Uterus (tissue), 4 donors: ENCODE data around the gene TRAF6. TPM values are rescaled to one million over a fixed set of nuclear protein-coding genes. Genes with fewer than 3 reads are reported as not detected.

Experiments
- DNase-seq, 2 donors: peaks; one replicate each; pipeline ENCODE4 v3.0.0-alpha.2; 2019 to 2020
- H3K27ac ChIP-seq, 2 donors: fragments of 200-600 bp; sonication (generic); 1 replicate in 1 of 2; 2 replicates in 1 of 2; pipeline ENCODE4 v1.5.1; 2016 to 2018
- H3K27me3 ChIP-seq, 2 donors: fragments of 200-600 bp; sonication (generic); one replicate each; pipeline ENCODE4 v1.5.1; 2018 to 2019; ENCODE audit warnings: control low read depth in 1 of 2
- H3K36me3 ChIP-seq, 2 donors: fragments of 200-600 bp; sonication (generic); one replicate each; pipeline ENCODE4 v1.5.1; 2019; ENCODE audit warnings: control low read depth in 1 of 2
- H3K4me1 ChIP-seq, 2 donors: fragments of 200-600 bp; sonication (generic); one replicate each; pipeline ENCODE4 v1.5.1; 2018 to 2019; ENCODE audit warnings: control low read depth in 1 of 2
- H3K4me3 ChIP-seq, 2 donors: fragments of 200-600 bp; sonication (generic); 1 replicate in 1 of 2; 2 replicates in 1 of 2; pipeline ENCODE4 v1.5.1; 2018 to 2019; ENCODE audit warnings: mild to moderate bottlenecking in 1 of 2
- H3K9me3 ChIP-seq, 2 donors: fragments of 200-600 bp; sonication (generic); one replicate each; pipeline ENCODE4 v1.5.1; 2019; ENCODE audit warnings: control low read depth in 1 of 2
- CTCF ChIP-seq, 4 experiments: fragments of 200-600 bp in 2 of 4; fragments of 450-650 bp in 2 of 4; sonication (generic) in 2 of 4; IDR thresholded peaks; one replicate each; pipeline ENCODE4 v1.5.1; 2016 to 2019; ENCODE audit warnings: antibody characterized with exemption in 4 of 4, mild to moderate bottlenecking in 2 of 4, moderate library complexity in 1 of 4
- POLR2A ChIP-seq, 2 donors: fragments of 450-650 bp; IDR thresholded peaks; one replicate each; pipeline ENCODE4 v1.6.1; 2016; ENCODE audit warnings: antibody characterized with exemption in 2 of 2, mild to moderate bottlenecking in 1 of 2, moderate library complexity in 1 of 2
- intact Hi-C: fragments of 100-400 bp; cut with DNase I; formaldehyde crosslinking; loops from one replicate; pipeline ENCODE4 v1.15.1; 2023; ENCODE audit warnings: low total_unique reads
- total RNA-seq, 4 donors: library from RNA; depleted of rRNA in 3 of 4; stranded (reverse); fragments of >200 nt in 3 of 4; gene quantifications; one replicate each; pipeline versions ENCODE4 v1.1.0 to v1.2.4, GENCODE V29; 2014 to 2023
- donor health status: DM: yes; HTN: yes; CAD: no.

The TRAF6 gene
- total RNA-seq, 4 donors from 2014 or later: 5.1 to 22.6 (median 16.2) TPM

GRCh38 chr11:36454941-36455631 lies 55.0 kb downstream of the TRAF6 start:
- Histone ChIP-seq H3K4me3 (no peak overlapping the region), H3K9me3 (no peaks in the 10 kb centered on the region), H3K27me3 (no peaks in the 10 kb centered on the region), H3K36me3 (no peaks in the 10 kb centered on the region), H3K27ac (peak overlapping the region; percentile 74 to 75), H3K4me1 (no peaks in the 10 kb centered on the region)
- intact Hi-C loops: no loop called here
- DNase-seq: peak in 1 of 2 donors; percentile 29
- TF ChIP-seq CTCF (IDR thresholded peaks at IDR 0.05): no peak
- no peak for TF ChIP-seq POLR2A (IDR thresholded peaks at IDR 0.05)

GRCh38 chr11:36454551-36454940 lies 55.5 kb downstream of the TRAF6 start:
- no peak for TF ChIP-seq POLR2A (IDR thresholded peaks at IDR 0.05)
- no peak for TF ChIP-seq CTCF (IDR thresholded peaks at IDR 0.05)
- no peaks in the 10 kb centered on the region for H3K4me1 ChIP-seq

GRCh38 chr11:36453678-36454077 lies 56.4 kb downstream of the TRAF6 start:
- intact Hi-C loops: no loop called here
- no peaks in the 10 kb centered on the region for H3K4me1 ChIP-seq
- no peak overlapping the region for H3K27ac ChIP-seq

More at GRCh38 chr11:36454551-36454940, 55.5 kb downstream of the TRAF6 start:
- H3K27me3 ChIP-seq: no peaks in the 10 kb centered on the region
- H3K9me3 ChIP-seq: no peaks in the 10 kb centered on the region
- DNase-seq: no peak
- H3K4me3 ChIP-seq: no peak overlapping the region
- no peaks in the 10 kb centered on the region for H3K36me3 ChIP-seq
- H3K27ac ChIP-seq: peak overlapping the region; percentile 74 to 75
- intact Hi-C loops: no loop called here

GRCh38 chr11:36452961-36453360 lies 57.1 kb downstream of the TRAF6 start:
- Histone ChIP-seq H3K4me3 (no peak overlapping the region), H3K36me3 (no peaks in the 10 kb centered on the region), H3K27me3 (no peaks in the 10 kb centered on the region), H3K27ac (no peak overlapping the region), H3K4me1 (no peaks in the 10 kb centered on the region), H3K9me3 (no peaks in the 10 kb centered on the region)
- intact Hi-C loops: no loop called here
- TF ChIP-seq CTCF (IDR thresholded peaks at IDR 0.05) (no peak), POLR2A (IDR thresholded peaks at IDR 0.05) (no peak)
- no peak for DNase-seq

More at GRCh38 chr11:36453678-36454077, 56.4 kb downstream of the TRAF6 start:
- DNase-seq: no peak
- H3K4me3 ChIP-seq: no peak overlapping the region
- no peaks in the 10 kb centered on the region for H3K9me3 ChIP-seq
- H3K36me3 ChIP-seq: no peaks in the 10 kb centered on the region
- no peak for TF ChIP-seq CTCF (IDR thresholded peaks at IDR 0.05)
- no peak for TF ChIP-seq POLR2A (IDR thresholded peaks at IDR 0.05)
- H3K27me3 ChIP-seq: no peaks in the 10 kb centered on the region

GRCh38 chr11:36452236-36452940 lies 57.7 kb downstream of the TRAF6 start:
- Histone ChIP-seq H3K36me3 (no peaks in the 10 kb centered on the region), H3K27ac (no peak overlapping the region), H3K27me3 (no peaks in the 10 kb centered on the region), H3K4me1 (no peaks in the 10 kb centered on the region), H3K4me3 (no peak overlapping the region), H3K9me3 (no peaks in the 10 kb centered on the region)
- no peak for DNase-seq
- no peak for TF ChIP-seq POLR2A (IDR thresholded peaks at IDR 0.05)
- TF ChIP-seq CTCF (IDR thresholded peaks at IDR 0.05): no peak
- intact Hi-C loops: no loop called here
